ENCODE results near the gene TTLL5. TPM values are rescaled to one million over a fixed set of nuclear protein-coding genes. Genes with fewer than 3 reads are reported as not detected.
A peak's percentile ranks its signal among the peaks of the same experiment; 100 is the strongest.

Gene TTLL5
- polyA plus RNA-seq, 2 of the 4 experiments (the other 2 are of a cell fraction) = 18.8 to 23.7 TPM

GRCh38 chr14:75877292-75877691 is 216.2 kb downstream of the TTLL5 start:
- H3K27ac ChIP-seq = no peak overlapping the region
- H3K4me1 ChIP-seq = peaks cover 17% of the 10 kb centered on the region
- CTCF ChIA-PET = interaction anchor here (1.7 kb wide), 1 partner anchor 30 kb away, joined by 3 read pairs; no protein-coding TSS in a partner anchor
- DNase-seq (ENCODE audit: low read depth in 1 of 2, low spot score in 1 of 2) (no peak), FAIRE-seq (no peak), ATAC-seq (peak; percentile 19 to 25; a peak in 2 of 6 replicates)
- POLR2A ChIA-PET = no interaction called here
- H3K4me3 ChIP-seq = no peak overlapping the region
- no peak overlapping the region for H3K4me2 ChIP-seq
- 86% methylated on average over 1 of the region's 1 CpG for WGBS (ENCODE audit: missing lambda C conversion rate)
- TF ChIP-seq JUNB (IDR thresholded peaks at IDR 0.05) (no peak), NR3C1 (IDR thresholded peaks at IDR 0.05) (no peak), HMGXB4 (CRISPR knock-in tag; IDR thresholded peaks at IDR 0.05; ENCODE audit: borderline replicate concordance) (no peak), CHD4 (IDR thresholded peaks at IDR 0.05; ENCODE audit: borderline replicate concordance) (no peak), HES2 (IDR thresholded peaks at IDR 0.05) (no peak), EHMT2 (IDR thresholded peaks at IDR 0.05; ENCODE audit: low read depth) (no peak), RNF2 (IDR thresholded peaks at IDR 0.05; ENCODE audit: borderline replicate concordance, low read depth) (no peak), HOXB13 (CRISPR knock-in tag; IDR thresholded peaks at IDR 0.05; ENCODE audit: low read depth) (no peak), JUN (IDR thresholded peaks at IDR 0.05) (no peak), PHF8 (IDR thresholded peaks at IDR 0.05; ENCODE audit: borderline replicate concordance, low read depth) (no peak), FOXS1 (CRISPR knock-in tag; IDR thresholded peaks at IDR 0.05) (no peak), RAD21 (conservative IDR thresholded peaks at IDR 0.05 in 1 of 2, IDR thresholded peaks at IDR 0.05 in 1 of 2) (no peak), SMC3 (IDR thresholded peaks at IDR 0.05) (no peak), CHD2 (IDR thresholded peaks at IDR 0.05; ENCODE audit: low read length, partially characterized antibody) (no peak), ZSCAN20 (CRISPR knock-in tag; IDR thresholded peaks at IDR 0.05) (no peak), RARB (CRISPR knock-in tag; IDR thresholded peaks at IDR 0.05) (no peak)
- TF ChIP-seq, protein P1, sequence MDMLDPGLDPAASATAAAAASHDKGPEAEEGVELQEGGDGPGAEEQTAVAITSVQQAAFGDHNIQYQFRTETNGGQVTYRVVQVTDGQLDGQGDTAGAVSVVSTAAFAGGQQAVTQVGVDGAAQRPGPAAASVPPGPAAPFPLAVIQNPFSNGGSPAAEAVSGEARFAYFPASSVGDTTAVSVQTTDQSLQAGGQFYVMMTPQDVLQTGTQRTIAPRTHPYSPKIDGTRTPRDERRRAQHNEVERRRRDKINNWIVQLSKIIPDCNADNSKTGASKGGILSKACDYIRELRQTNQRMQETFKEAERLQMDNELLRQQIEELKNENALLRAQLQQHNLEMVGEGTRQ (IDR thresholded peaks at IDR 0.05) = no peak
- no peaks in the 10 kb centered on the region for H3K9me3 ChIP-seq

DNA sequence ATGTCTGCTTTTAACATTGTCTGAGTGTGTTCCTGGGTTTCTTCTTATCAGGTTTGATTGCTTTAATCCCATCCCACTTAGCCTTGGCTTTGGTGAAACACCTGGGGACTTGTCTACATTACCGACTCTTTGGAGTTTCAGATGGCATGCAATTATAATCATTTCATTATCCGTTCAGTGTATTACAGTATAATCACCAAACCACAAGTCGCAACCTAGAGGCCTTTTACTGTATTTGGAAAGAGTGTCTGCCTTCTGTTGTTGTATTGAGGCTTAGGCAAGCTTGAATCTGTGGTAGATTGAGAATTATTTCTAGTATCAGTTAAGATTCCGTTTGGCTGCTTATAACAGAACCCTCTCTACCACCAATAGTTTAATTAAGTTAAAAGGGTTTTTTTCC is 216.8 kb downstream of the TTLL5 start:
- H3K4me2 ChIP-seq = no peak overlapping the region
- DNase-seq (ENCODE audit: low read depth in 1 of 2, low spot score in 1 of 2) (no peak), ATAC-seq (no peak), FAIRE-seq (no peak)
- no peak overlapping the region; a peak in 1 of 6 replicates for H3K27ac ChIP-seq
- H3K4me3 ChIP-seq = no peak overlapping the region
- WGBS (ENCODE audit: missing lambda C conversion rate) = 88% methylated on average over 4 of the region's 4 CpGs
- no peak for TF ChIP-seq RNF2 (IDR thresholded peaks at IDR 0.05; ENCODE audit: borderline replicate concordance, low read depth)
- TF ChIP-seq SREBF2 (IDR thresholded peaks at IDR 0.05) = no peak
- TF ChIP-seq RFX5 (IDR thresholded peaks at IDR 0.05) = no peak
- no peak for TF ChIP-seq RARB (CRISPR knock-in tag; IDR thresholded peaks at IDR 0.05)
- no peak for TF ChIP-seq HES2 (IDR thresholded peaks at IDR 0.05)
- TF ChIP-seq, protein P2, sequence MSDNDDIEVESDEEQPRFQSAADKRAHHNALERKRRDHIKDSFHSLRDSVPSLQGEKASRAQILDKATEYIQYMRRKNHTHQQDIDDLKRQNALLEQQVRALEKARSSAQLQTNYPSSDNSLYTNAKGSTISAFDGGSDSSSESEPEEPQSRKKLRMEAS (IDR thresholded peaks at IDR 0.05) = no peak
- ChIA-PET CTCF (interaction anchor here (1.7 kb wide), 1 partner anchor 30 kb away, joined by 3 read pairs; no protein-coding TSS in a partner anchor), POLR2A (no interaction called here)
- H3K4me1 ChIP-seq = peaks cover 17% of the 10 kb centered on the region
- H3K9me3 ChIP-seq = no peaks in the 10 kb centered on the region

DNA sequence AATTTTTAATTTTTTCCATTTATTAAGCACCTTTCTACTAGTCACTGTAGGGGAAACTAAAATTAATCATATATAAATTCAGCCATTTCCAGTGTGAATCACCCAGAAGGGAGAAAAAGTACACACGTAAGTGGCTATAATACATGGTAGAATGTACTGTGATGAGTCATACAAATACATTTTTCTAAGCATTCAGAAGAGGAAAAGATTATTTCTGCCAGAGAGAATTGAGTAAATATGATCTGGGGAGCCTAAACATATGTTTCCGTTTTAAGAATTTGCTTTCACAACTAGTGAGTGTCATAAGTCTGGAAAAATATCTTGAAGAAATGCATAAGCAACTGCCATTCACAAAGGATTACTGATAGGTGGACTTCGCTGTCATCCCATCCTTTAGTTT is 218.0 kb downstream of the TTLL5 start:
- Histone ChIP-seq H3K4me3 (no peak overlapping the region), H3K4me2 (peak overlapping the region; percentile 39), H3K9me3 (no peaks in the 10 kb centered on the region), H3K27ac (peak overlapping the region in 1 of 2 experiments; percentile 54; a peak in 2 of 6 replicates), H3K4me1 (peaks cover 17% of the 10 kb centered on the region)
- no peak for FAIRE-seq
- ChIA-PET POLR2A (no interaction called here), CTCF (no interaction called here)
- DNase-seq (ENCODE audit: low read depth in 1 of 2, low spot score in 1 of 2) = peak in 1 of 2 experiments; percentile 27
- WGBS (ENCODE audit: missing lambda C conversion rate) = 38% methylated on average over 3 of the region's 3 CpGs
- ATAC-seq = peak; percentile 54 to 82; a peak in 5 of 6 replicates
- TF ChIP-seq CBX8 (IDR thresholded peaks at IDR 0.05) = no peak
- TF ChIP-seq HOXB5 (CRISPR knock-in tag; IDR thresholded peaks at IDR 0.05) = no peak
- 0 out of 2 replicates have a peak, but pooled peaks have one; percentile 14 for TF ChIP-seq JUNB (IDR thresholded peaks at IDR 0.05)
- TF ChIP-seq CTCF (IDR thresholded peaks at IDR 0.05) = no peak
- TF ChIP-seq KDM1A (IDR thresholded peaks at IDR 0.05; ENCODE audit: low read depth) = no peak
- no peak for TF ChIP-seq BHLHE40 (IDR thresholded peaks at IDR 0.05; ENCODE audit: low read depth, low read length)
- TF ChIP-seq RNF2 (IDR thresholded peaks at IDR 0.05; ENCODE audit: borderline replicate concordance, low read depth) = no peak

All from A549 (cell line).